Gastrocnemius medialis (tissue), 4 donors: Measurements from ENCODE around the gene RAB44. TPM values are rescaled to one million over a fixed set of nuclear protein-coding genes. Genes with fewer than 3 reads are reported as not detected.

Source experiments
- ATAC-seq, 2 donors: fragments of 150-250 bp; one replicate each; pipeline ENCODE4 v1.9.1; 2016
- DNase-seq, 2 donors: peaks; one replicate each; pipeline ENCODE4 v3.0.0-alpha.2; 2019
- H3K27ac ChIP-seq, 4 donors: fragments of 200-600 bp; sonication (generic); 1 replicate in 1 of 4; 2 replicates in 3 of 4; pipeline ENCODE4 v1.5.1; 2016 to 2018; ENCODE audit warnings: mild to moderate bottlenecking in 2 of 4, moderate library complexity in 1 of 4
- H3K27me3 ChIP-seq, 3 donors: fragments of 200-600 bp; sonication (generic) in 2 of 3; 1 replicate in 1 of 3; 2 replicates in 2 of 3; pipeline versions ENCODE4 v1.5.1 to v1.6.0; 2016 to 2019; ENCODE audit warnings: mild to moderate bottlenecking in 1 of 3, moderate library complexity in 1 of 3
- H3K36me3 ChIP-seq, 2 donors: fragments of 200-600 bp; sonication (generic) in 1 of 2; one replicate each; pipeline ENCODE4 v1.5.1; 2017 to 2018
- H3K4me1 ChIP-seq, 2 donors: fragments of 200-600 bp; sonication (generic) in 1 of 2; one replicate each; pipeline ENCODE4 v1.5.1; 2016 to 2017; ENCODE audit warnings: mild to moderate bottlenecking in 2 of 2
- H3K4me3 ChIP-seq, 4 donors: fragments of 200-600 bp; sonication (generic) in 3 of 4; 1 replicate in 1 of 4; 2 replicates in 3 of 4; pipeline ENCODE4 v1.5.1; 2016 to 2019; ENCODE audit warnings: mild to moderate bottlenecking in 2 of 4
- H3K9me3 ChIP-seq, 3 donors: fragments of 200-600 bp; sonication (generic) in 2 of 3; 1 replicate in 1 of 3; 2 replicates in 2 of 3; pipeline ENCODE4 v1.5.1; 2016 to 2019
- POLR2A ChIP-seq, 2 donors: fragments of 450-650 bp; IDR thresholded peaks; one replicate each; pipeline ENCODE4 v1.6.1; 2017; ENCODE audit warnings: antibody characterized with exemption in 2 of 2, mild to moderate bottlenecking in 2 of 2, moderate library complexity in 2 of 2
- in situ Hi-C, 4 donors: fragments of 200-750 bp; cut with MboI; loops; one replicate each; pipeline versions ENCODE4 v1.15.0 to v1.8.0; 2017; ENCODE audit warnings: low sequenced_read_pairs in 4 of 4
- intact Hi-C: fragments of 100-400 bp; cut with DNase I; formaldehyde crosslinking; loops from one replicate; pipeline ENCODE4 v1.15.1; 2023; ENCODE audit warnings: low total_unique reads
- total RNA-seq, 4 donors: library from RNA; depleted of rRNA; stranded (reverse); fragments of >200 nt; gene quantifications; one replicate each; pipeline versions ENCODE4 v1.1.0 to v1.2.3, GENCODE V29; 2016
- TF ChIP-seq, protein P1 (sequence below), 5 experiments: fragments of 450-650 bp in 3 of 5; fragments of 200-600 bp in 2 of 5; sonication (generic) in 2 of 5; IDR thresholded peaks in 4 of 5; conservative IDR thresholded peaks in 1 of 5; 1 replicate in 4 of 5; 2 replicates in 1 of 5; pipeline ENCODE4 v1.5.1; 2016 to 2019; ENCODE audit warnings: antibody characterized with exemption in 5 of 5, mild to moderate bottlenecking in 3 of 5, moderate library complexity in 3 of 5

Gene RAB44
- total RNA-seq, 4 donors from 2014 or later = 0.09 TPM; not detected in 3

- peak in 1 of 2 donors; percentile 76 for DNase-seq
- no peaks in the 10 kb centered on the region for H3K36me3 ChIP-seq
- in situ Hi-C loops = no loop called here
- H3K27ac ChIP-seq = peak overlapping the region in 2 of 4 donors; percentile 29 to 31
- peak in 1 of 2 donors; percentile 68 for ATAC-seq
- TF ChIP-seq POLR2A (IDR thresholded peaks at IDR 0.05) = no peak
- TF ChIP-seq, protein P1, sequence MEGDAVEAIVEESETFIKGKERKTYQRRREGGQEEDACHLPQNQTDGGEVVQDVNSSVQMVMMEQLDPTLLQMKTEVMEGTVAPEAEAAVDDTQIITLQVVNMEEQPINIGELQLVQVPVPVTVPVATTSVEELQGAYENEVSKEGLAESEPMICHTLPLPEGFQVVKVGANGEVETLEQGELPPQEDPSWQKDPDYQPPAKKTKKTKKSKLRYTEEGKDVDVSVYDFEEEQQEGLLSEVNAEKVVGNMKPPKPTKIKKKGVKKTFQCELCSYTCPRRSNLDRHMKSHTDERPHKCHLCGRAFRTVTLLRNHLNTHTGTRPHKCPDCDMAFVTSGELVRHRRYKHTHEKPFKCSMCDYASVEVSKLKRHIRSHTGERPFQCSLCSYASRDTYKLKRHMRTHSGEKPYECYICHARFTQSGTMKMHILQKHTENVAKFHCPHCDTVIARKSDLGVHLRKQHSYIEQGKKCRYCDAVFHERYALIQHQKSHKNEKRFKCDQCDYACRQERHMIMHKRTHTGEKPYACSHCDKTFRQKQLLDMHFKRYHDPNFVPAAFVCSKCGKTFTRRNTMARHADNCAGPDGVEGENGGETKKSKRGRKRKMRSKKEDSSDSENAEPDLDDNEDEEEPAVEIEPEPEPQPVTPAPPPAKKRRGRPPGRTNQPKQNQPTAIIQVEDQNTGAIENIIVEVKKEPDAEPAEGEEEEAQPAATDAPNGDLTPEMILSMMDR (IDR thresholded peaks at IDR 0.05 in 4 of 5, conservative IDR thresholded peaks at IDR 0.05 in 1 of 5) = no peak
- H3K4me1 ChIP-seq = peaks cover 13 to 16% of the 10 kb centered on the region in 2 donors
- no peaks in the 10 kb centered on the region for H3K9me3 ChIP-seq
- H3K4me3 ChIP-seq = no peak overlapping the region
- peaks cover 0 to 7% (median 0%) of the 10 kb centered on the region in 3 donors for H3K27me3 ChIP-seq
- intact Hi-C loops = no loop called here
Measured at GRCh38 chr6:36662827-36663256, 34.8 kb upstream of the RAB44 start.

- Histone ChIP-seq H3K4me1 (peaks cover 13 to 17% of the 10 kb centered on the region in 2 donors), H3K27ac (no peak overlapping the region), H3K27me3 (peaks cover 0 to 7% (median 0%) of the 10 kb centered on the region in 3 donors), H3K4me3 (no peak overlapping the region), H3K9me3 (no peaks in the 10 kb centered on the region), H3K36me3 (no peaks in the 10 kb centered on the region)
- TF ChIP-seq POLR2A (IDR thresholded peaks at IDR 0.05) = no peak
- TF ChIP-seq, protein P1 (IDR thresholded peaks at IDR 0.05 in 4 of 5, conservative IDR thresholded peaks at IDR 0.05 in 1 of 5) = no peak
- in situ Hi-C loops (no loop called here), intact Hi-C loops (no loop called here)
- DNase-seq = no peak
- ATAC-seq = no peak
Measured at GRCh38 chr6:36663504-36664446, 33.9 kb upstream of the RAB44 start.

DNA sequence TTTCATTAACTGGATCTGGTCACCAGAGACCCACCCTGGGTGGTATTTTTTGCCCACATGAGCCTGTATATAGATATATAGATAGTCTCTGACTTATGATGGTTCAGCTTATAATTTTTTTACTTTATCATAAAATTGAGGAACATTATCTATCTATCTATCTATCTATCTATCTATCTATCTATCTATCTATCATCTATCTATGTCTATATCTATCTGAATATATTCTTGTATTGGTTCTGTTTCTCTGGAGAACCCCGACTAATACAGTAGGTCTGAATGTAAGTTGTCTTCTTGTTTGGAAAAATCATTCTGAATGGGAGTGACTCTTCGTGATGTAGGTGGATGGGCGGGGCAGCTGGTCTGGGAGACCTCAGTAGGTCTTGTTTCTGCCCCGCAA is 32.4 kb upstream of the RAB44 start:
- H3K9me3 ChIP-seq = no peaks in the 10 kb centered on the region
- no peaks in the 10 kb centered on the region for H3K36me3 ChIP-seq
- DNase-seq = no peak
- TF ChIP-seq, protein P1 (IDR thresholded peaks at IDR 0.05 in 4 of 5, conservative IDR thresholded peaks at IDR 0.05 in 1 of 5) = no peak
- TF ChIP-seq POLR2A (IDR thresholded peaks at IDR 0.05) = no peak
- H3K27ac ChIP-seq = no peak overlapping the region
- ATAC-seq = no peak
- in situ Hi-C loops = no loop called here
- H3K4me3 ChIP-seq = no peak overlapping the region
- intact Hi-C loops = no loop called here
- peaks cover 0 to 7% (median 0%) of the 10 kb centered on the region in 3 donors for H3K27me3 ChIP-seq
- peaks cover 13 to 17% of the 10 kb centered on the region in 2 donors for H3K4me1 ChIP-seq

DNA sequence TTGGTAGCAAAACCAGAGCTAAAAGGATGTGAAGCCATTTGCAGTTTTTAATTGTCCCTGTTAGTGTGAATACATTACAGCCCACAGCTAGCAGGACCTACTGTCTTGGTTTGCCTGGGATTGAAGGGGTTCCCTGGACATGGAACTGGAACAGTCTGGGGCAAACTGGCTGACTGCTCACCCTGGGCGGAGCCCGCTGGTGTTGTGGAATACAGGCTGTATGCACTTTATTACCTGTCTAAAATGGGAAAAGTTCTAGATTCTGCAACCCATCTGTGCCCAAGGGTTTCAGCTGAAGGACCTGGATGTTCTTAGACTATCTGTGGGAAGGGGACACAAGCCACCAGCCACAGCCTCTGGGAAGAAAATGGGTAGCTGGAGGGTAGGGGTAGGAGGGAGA is 31.3 kb upstream of the RAB44 start:
- Histone ChIP-seq H3K4me1 (peaks cover 13 to 17% of the 10 kb centered on the region in 2 donors), H3K4me3 (no peak overlapping the region), H3K27ac (peak overlapping the region in 2 of 4 donors; percentile 63 to 74), H3K36me3 (no peaks in the 10 kb centered on the region), H3K27me3 (no peaks in the 10 kb centered on the region), H3K9me3 (no peaks in the 10 kb centered on the region)
- DNase-seq (no peak), ATAC-seq (no peak)
- TF ChIP-seq POLR2A (IDR thresholded peaks at IDR 0.05) = no peak
- TF ChIP-seq, protein P1 (IDR thresholded peaks at IDR 0.05 in 4 of 5, conservative IDR thresholded peaks at IDR 0.05 in 1 of 5) = no peak
- intact Hi-C loops = no loop called here
- in situ Hi-C loops = no loop called here
